CD4-positive, CD25-positive, alpha-beta regulatory T cell (primary cell): Measurements from ENCODE around the gene OR52N5. TPM values are rescaled to one million over a fixed set of nuclear protein-coding genes. Genes with fewer than 3 reads are reported as not detected.

Experiments
- ATAC-seq, 2 donors: fragments of 150-1000 bp; cut with Tn5 transposase; one replicate each; pipeline ENCODE4 v1.10.0; 2021; ENCODE audit warnings: low read depth in 2 of 2, moderate number of reproducible peaks in 2 of 2, moderate library complexity in 1 of 2
- DNase-seq, 3 donors: peaks; one replicate each; pipeline versions ENCODE4 v3.0.0 to v3.0.0-alpha.2; 2012 to 2022; ENCODE audit warnings: mixed read lengths in 1 of 3
- H3K27ac ChIP-seq: one replicate; pipeline ENCODE4 v1.7.0; 2013; ENCODE audit warnings: mild to moderate bottlenecking, low read length; ENCODE audit not compliant: insufficient read depth, poor library complexity, severe bottlenecking
- H3K27me3 ChIP-seq: one replicate; pipeline ENCODE4 v1.7.0; 2013; ENCODE audit warnings: low read length; ENCODE audit not compliant: control insufficient read depth, insufficient read depth
- H3K36me3 ChIP-seq: one replicate; pipeline ENCODE4 v1.7.0; 2013; ENCODE audit warnings: mild to moderate bottlenecking, low read length, moderate library complexity; ENCODE audit not compliant: control insufficient read depth, insufficient read depth
- H3K4me1 ChIP-seq: 2 replicates; pipeline ENCODE4 v1.7.0; 2013; ENCODE audit warnings: mild to moderate bottlenecking, low read length; ENCODE audit not compliant: insufficient read depth, control insufficient read depth, poor library complexity, severe bottlenecking
- H3K4me3 ChIP-seq: one replicate; pipeline ENCODE4 v1.7.0; 2013; ENCODE audit warnings: low read depth, mild to moderate bottlenecking, low read length, moderate library complexity
- H3K9me3 ChIP-seq, 2 experiments: 1 replicate in 1 of 2; 2 replicates in 1 of 2; pipeline ENCODE4 v1.7.0; 2013; ENCODE audit warnings: low read length in 2 of 2, mild to moderate bottlenecking in 1 of 2, moderate library complexity in 1 of 2; ENCODE audit not compliant: control insufficient read depth in 2 of 2
- H3K27ac Mint-ChIP-seq, 3 donors: one replicate each; pipeline ENCODE4 v1.8.0; 2020 to 2022; ENCODE audit warnings: mild to moderate bottlenecking in 3 of 3, mixed read lengths in 3 of 3, moderate library complexity in 2 of 3
- H3K27me3 Mint-ChIP-seq: one replicate; pipeline ENCODE4 v1.8.0; 2022; ENCODE audit warnings: mild to moderate bottlenecking, mixed read lengths
- H3K36me3 Mint-ChIP-seq: one replicate; pipeline ENCODE4 v1.8.0; 2020; ENCODE audit warnings: mixed read lengths
- H3K4me1 Mint-ChIP-seq, 4 donors: one replicate each; pipeline ENCODE4 v1.8.0; 2020 to 2022; ENCODE audit warnings: mixed read lengths in 4 of 4, mild to moderate bottlenecking in 1 of 4
- H3K4me3 Mint-ChIP-seq, 4 donors: one replicate each; pipeline ENCODE4 v1.8.0; 2020 to 2022; ENCODE audit warnings: mild to moderate bottlenecking in 4 of 4, mixed read lengths in 4 of 4, moderate library complexity in 3 of 4
- H3K9me3 Mint-ChIP-seq, 7 donors: one replicate each; pipeline ENCODE4 v1.8.0; 2020 to 2022; ENCODE audit warnings: mixed read lengths in 7 of 7, mild to moderate bottlenecking in 3 of 7, moderate library complexity in 2 of 7
- polyA plus RNA-seq, 4 donors: library from polyadenylated mRNA; unstranded; fragments of 300-500 nt; fragmentation: Illumina TruSeq; gene quantifications; one replicate each; pipeline ENCODE4 v1.2.3, GENCODE V29; 2021
- total RNA-seq: library from RNA; stranded (reverse); gene quantifications from one replicate; pipeline ENCODE4 v1.2.3, GENCODE V29; 2022

The OR52N5 gene
- total and polyA plus RNA-seq, 5 donors from 2014 or later: not detected

DNA sequence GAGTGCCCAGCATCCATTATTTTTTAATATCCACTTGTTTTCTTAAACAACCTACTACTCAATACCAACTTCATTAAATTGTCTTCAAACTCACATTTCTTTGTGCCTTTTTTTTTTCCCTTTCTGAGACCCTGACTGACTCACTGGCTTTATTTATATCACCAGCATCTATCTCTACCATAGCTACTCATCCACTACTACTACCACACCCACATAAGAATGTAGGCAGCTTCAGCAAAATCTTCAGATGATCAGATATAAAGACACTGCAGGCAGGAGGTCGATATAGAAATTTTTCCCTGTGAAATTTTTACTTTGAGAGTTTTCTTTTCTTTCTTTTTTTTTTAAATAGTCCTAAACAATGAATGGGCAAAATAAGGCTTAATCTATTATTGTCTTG lies 44.7 kb downstream of the OR52N5 start:
- ATAC-seq: no peak
- no peak for DNase-seq
- H3K9me3 Mint-ChIP-seq: peaks cover 0 to 34% (median 4%) of the 10 kb centered on the region in 7 donors
- Histone ChIP-seq H3K4me1 (no peaks in the 10 kb centered on the region), H3K27me3 (no peaks in the 10 kb centered on the region), H3K36me3 (no peaks in the 10 kb centered on the region), H3K27ac (no peak overlapping the region), H3K4me3 (no peak overlapping the region), H3K9me3 (peaks cover 6 to 9% of the 10 kb centered on the region in 2 experiments)
- peaks cover 29% of the 10 kb centered on the region for H3K36me3 Mint-ChIP-seq
- no peak overlapping the region for H3K27ac Mint-ChIP-seq
- H3K4me3 Mint-ChIP-seq: no peak overlapping the region
- H3K4me1 Mint-ChIP-seq: no peaks in the 10 kb centered on the region
- no peaks in the 10 kb centered on the region for H3K27me3 Mint-ChIP-seq

DNA sequence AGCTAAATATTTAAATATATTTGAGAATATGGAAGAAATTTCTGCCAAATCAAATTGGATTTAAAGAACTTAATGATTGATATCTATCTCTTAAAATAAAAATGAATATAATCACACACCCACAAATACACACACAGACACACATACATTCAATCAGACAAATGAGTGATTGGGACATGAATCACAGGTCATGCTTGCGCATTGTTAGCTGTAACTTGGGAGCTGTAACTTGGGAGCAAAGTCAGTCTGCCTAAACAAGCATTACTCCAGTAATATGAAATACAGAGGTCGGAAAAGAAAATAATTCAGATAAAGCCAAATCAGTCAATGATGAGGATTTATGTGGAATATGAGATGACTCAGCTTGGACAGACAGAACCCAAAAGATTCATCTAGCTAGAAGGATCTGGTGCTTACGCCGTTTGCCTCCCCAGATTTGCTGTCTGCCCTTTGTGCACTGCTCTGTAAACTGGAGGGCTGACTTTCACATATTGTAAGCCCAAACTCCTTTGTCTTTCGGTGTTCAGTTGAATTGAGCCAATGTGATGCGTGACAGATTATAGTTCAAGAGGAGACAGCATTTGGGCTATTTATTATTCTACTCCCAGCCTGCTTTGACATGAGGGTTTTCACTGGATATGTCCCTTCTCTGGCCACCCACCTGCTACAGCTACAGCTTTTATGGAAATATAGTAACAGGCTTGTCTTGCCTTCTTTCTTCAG lies 45.3 kb downstream of the OR52N5 start:
- H3K27me3 ChIP-seq: no peaks in the 10 kb centered on the region
- no peak overlapping the region for H3K4me3 Mint-ChIP-seq
- ATAC-seq (no peak), DNase-seq (no peak)
- no peaks in the 10 kb centered on the region for H3K4me1 ChIP-seq
- H3K36me3 Mint-ChIP-seq: peaks cover 29% of the 10 kb centered on the region
- no peaks in the 10 kb centered on the region for H3K36me3 ChIP-seq
- H3K9me3 Mint-ChIP-seq: peaks cover 0 to 28% (median 4%) of the 10 kb centered on the region in 7 donors
- peaks cover 6% of the 10 kb centered on the region in 2 experiments for H3K9me3 ChIP-seq
- no peak overlapping the region for H3K4me3 ChIP-seq
- H3K27ac Mint-ChIP-seq: no peak overlapping the region
- H3K27ac ChIP-seq: no peak overlapping the region
- no peaks in the 10 kb centered on the region for H3K4me1 Mint-ChIP-seq
- H3K27me3 Mint-ChIP-seq: no peaks in the 10 kb centered on the region

DNA sequence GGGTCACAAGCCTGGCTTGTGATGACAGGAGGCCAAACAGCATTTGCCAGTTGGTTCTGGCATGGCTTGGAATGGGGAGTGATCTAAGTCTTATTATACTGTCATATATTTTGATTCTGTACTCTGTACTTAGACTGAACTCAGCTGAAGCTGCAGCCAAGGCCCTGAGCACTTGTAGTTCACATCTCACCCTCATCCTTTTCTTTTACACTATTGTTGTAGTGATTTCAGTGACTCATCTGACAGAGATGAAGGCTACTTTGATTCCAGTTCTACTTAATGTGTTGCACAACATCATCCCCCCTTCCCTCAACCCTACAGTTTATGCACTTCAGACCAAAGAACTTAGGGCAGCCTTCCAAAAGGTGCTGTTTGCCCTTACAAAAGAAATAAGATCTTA lies 46.1 kb downstream of the OR52N5 start:
- Histone ChIP-seq H3K27ac (no peak overlapping the region), H3K4me1 (no peaks in the 10 kb centered on the region), H3K9me3 (peaks cover 3 to 6% of the 10 kb centered on the region in 2 experiments), H3K4me3 (no peak overlapping the region), H3K36me3 (no peaks in the 10 kb centered on the region), H3K27me3 (no peaks in the 10 kb centered on the region)
- peaks cover 29% of the 10 kb centered on the region for H3K36me3 Mint-ChIP-seq
- H3K27ac Mint-ChIP-seq: no peak overlapping the region
- H3K4me1 Mint-ChIP-seq: no peaks in the 10 kb centered on the region
- H3K9me3 Mint-ChIP-seq: peaks cover 0 to 23% (median 4%) of the 10 kb centered on the region in 7 donors
- ATAC-seq: no peak
- no peaks in the 10 kb centered on the region for H3K27me3 Mint-ChIP-seq
- H3K4me3 Mint-ChIP-seq: no peak overlapping the region
- no peak for DNase-seq

DNA sequence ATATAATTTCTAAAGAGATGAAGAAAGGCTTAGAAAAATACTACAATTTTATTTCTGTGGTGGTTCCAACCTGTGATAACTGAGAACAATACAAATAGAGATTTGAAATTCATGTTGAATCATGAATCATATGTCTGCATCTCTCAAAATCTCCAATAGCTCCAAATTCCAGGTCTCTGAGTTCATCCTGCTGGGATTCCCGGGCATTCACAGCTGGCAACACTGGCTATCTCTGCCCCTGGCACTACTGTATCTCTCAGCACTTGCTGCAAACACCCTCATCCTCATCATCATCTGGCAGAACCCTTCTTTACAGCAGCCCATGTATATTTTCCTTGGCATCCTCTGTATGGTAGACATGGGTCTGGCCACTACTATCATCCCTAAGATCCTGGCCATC lies 46.8 kb downstream of the OR52N5 start, which contains the start of gene OR56B1:
TSS of gene OR56B1 (plus strand) at position 53 of the 400 bp plus-strand sequence. CDS start at position 122, 69 bp downstream.
- Mint-ChIP-seq H3K27ac (no peak within 1 kb of the TSS), H3K9me3 (peaks cover 0 to 16% (median 1%) of the 10 kb centered on the region in 7 donors), H3K36me3 (peaks cover 29% of the 10 kb centered on the region), H3K4me1 (no peaks in the 10 kb centered on the region), H3K27me3 (no peaks in the 10 kb centered on the region), H3K4me3 (no peak within 1 kb of the TSS)
- no peak for ATAC-seq
- Histone ChIP-seq H3K4me3 (no peak within 1 kb of the TSS), H3K27ac (no peak within 1 kb of the TSS), H3K36me3 (no peaks in the 10 kb centered on the region), H3K4me1 (no peaks in the 10 kb centered on the region), H3K27me3 (no peaks in the 10 kb centered on the region), H3K9me3 (peaks cover 0 to 1% of the 10 kb centered on the region in 2 experiments)
- DNase-seq: no peak

DNA sequence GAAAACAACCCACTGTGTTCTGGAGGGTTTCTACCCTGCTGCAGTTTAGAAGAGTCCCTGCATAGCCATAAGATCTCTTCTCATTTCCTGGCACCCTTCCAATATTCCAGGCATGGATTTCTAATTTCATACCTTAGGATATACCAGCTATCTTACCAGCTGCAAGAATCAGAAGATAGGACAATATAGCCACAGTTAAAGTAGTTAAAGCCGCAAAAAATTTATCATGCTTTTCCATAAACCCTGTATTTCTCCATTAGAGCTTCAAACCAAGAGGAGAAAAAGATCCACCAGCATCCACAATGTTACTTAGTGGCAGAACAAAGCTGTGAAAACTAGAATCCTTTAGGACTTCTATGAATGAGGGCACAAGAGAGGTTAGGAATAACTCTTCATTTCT lies 55.5 kb downstream of the OR52N5 start:
- Histone ChIP-seq H3K4me3 (no peak overlapping the region), H3K27me3 (no peaks in the 10 kb centered on the region), H3K9me3 (no peaks in the 10 kb centered on the region), H3K27ac (no peak overlapping the region), H3K4me1 (no peaks in the 10 kb centered on the region), H3K36me3 (no peaks in the 10 kb centered on the region)
- Mint-ChIP-seq H3K4me3 (no peak overlapping the region), H3K4me1 (no peaks in the 10 kb centered on the region), H3K9me3 (peaks cover 0 to 2% (median 0%) of the 10 kb centered on the region in 7 donors), H3K36me3 (peaks cover 7% of the 10 kb centered on the region), H3K27me3 (peaks cover 4% of the 10 kb centered on the region), H3K27ac (no peak overlapping the region)
- DNase-seq (no peak), ATAC-seq (no peak)

DNA sequence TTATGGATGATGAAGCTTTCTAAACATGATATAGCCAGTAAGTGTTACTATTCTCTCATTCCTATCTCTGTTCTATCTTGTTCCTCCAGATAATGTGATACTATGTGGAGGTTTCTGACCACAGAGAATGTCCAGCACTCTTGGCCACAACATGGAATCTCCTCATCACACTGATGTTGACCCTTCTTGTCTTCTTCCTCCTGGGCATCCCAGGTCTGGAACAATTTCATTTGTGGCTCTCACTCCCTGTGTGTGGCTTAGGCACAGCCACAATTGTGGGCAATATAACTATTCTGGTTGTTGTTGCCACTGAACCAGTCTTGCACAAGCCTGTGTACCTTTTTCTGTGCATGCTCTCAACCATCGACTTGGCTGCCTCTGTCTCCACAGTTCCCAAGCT lies 56.8 kb downstream of the OR52N5 start:
- Histone ChIP-seq H3K4me1 (no peaks in the 10 kb centered on the region), H3K9me3 (no peaks in the 10 kb centered on the region), H3K27ac (no peak overlapping the region), H3K4me3 (no peak overlapping the region), H3K36me3 (no peaks in the 10 kb centered on the region), H3K27me3 (no peaks in the 10 kb centered on the region)
- H3K27ac Mint-ChIP-seq: no peak overlapping the region
- ATAC-seq (no peak), DNase-seq (no peak)
- H3K4me3 Mint-ChIP-seq: no peak overlapping the region
- H3K27me3 Mint-ChIP-seq: peaks cover 4% of the 10 kb centered on the region
- peaks cover 0 to 2% (median 0%) of the 10 kb centered on the region in 7 donors for H3K9me3 Mint-ChIP-seq
- no peaks in the 10 kb centered on the region for H3K4me1 Mint-ChIP-seq
- peaks cover 7% of the 10 kb centered on the region for H3K36me3 Mint-ChIP-seq

Other genes with a start within 250 kb of the OR52N5 start
- 0.37 TPM for gene OR52H1, start 234.8 kb downstream of the OR52N5 start, total RNA-seq
- gene OR52H1, start 234.8 kb downstream of the OR52N5 start, polyA plus RNA-seq: not detected
- gene OR52B6, start 202.5 kb downstream of the OR52N5 start, total RNA-seq: not detected
- not detected for gene OR52B6, start 202.5 kb downstream of the OR52N5 start, polyA plus RNA-seq
- not detected for gene TRIM6, start 186.7 kb downstream of the OR52N5 start, total RNA-seq
- under 1 TPM in 1 of 4 donors, not detected in 3; 0.91 TPM for gene TRIM6, start 186.7 kb downstream of the OR52N5 start, polyA plus RNA-seq
- gene TRIM34, start 158.4 kb downstream of the OR52N5 start, total RNA-seq: 9.8 TPM
- 10 to 100 TPM; 17.5 to 21.3 (median 19.5) TPM for gene TRIM34, start 158.4 kb downstream of the OR52N5 start, polyA plus RNA-seq
- gene TRIM5, start 98.3 kb downstream of the OR52N5 start, total RNA-seq: 15.2 TPM
- 1 to 10 TPM; 6.0 to 7.7 (median 7.5) TPM for gene TRIM5, start 98.3 kb downstream of the OR52N5 start, polyA plus RNA-seq
- 378 TPM for gene TRIM22, start 93.6 kb downstream of the OR52N5 start, total RNA-seq
- 100 to 1,000 TPM; 233 to 336 (median 250) TPM for gene TRIM22, start 93.6 kb downstream of the OR52N5 start, polyA plus RNA-seq
- gene OR56B1, start 46.9 kb downstream of the OR52N5 start, total RNA-seq: not detected
- under 1 TPM in 1 of 4 donors, not detected in 3; 0.09 TPM for gene OR56B1, start 46.9 kb downstream of the OR52N5 start, polyA plus RNA-seq
- gene OR52N4, start 29.1 kb downstream of the OR52N5 start, total RNA-seq: 1.6 TPM
- gene OR52N4, start 29.1 kb downstream of the OR52N5 start, polyA plus RNA-seq: 1 to 10 TPM in 2 of 4 donors, under 1 TPM in 1, not detected in 1; 0.79 to 2.7 (median 1.3) TPM
- gene OR52N1, start 7.9 kb upstream of the OR52N5 start, total RNA-seq: not detected
- gene OR52N1, start 7.9 kb upstream of the OR52N5 start, polyA plus RNA-seq: not detected
- gene OR52N2, start 25.6 kb upstream of the OR52N5 start, total RNA-seq: not detected
- not detected for gene OR52N2, start 25.6 kb upstream of the OR52N5 start, polyA plus RNA-seq
- not detected for gene OR52E6, start 58.5 kb upstream of the OR52N5 start, total RNA-seq
- gene OR52E6, start 58.5 kb upstream of the OR52N5 start, polyA plus RNA-seq: not detected
- not detected for gene OR52E8, start 74.3 kb upstream of the OR52N5 start, total RNA-seq
- gene OR52E8, start 74.3 kb upstream of the OR52N5 start, polyA plus RNA-seq: not detected
- not detected for gene OR52E4, start 97.3 kb upstream of the OR52N5 start, total RNA-seq
- gene OR52E4, start 97.3 kb upstream of the OR52N5 start, polyA plus RNA-seq: not detected
- gene OR52E5, start 109.9 kb upstream of the OR52N5 start, total RNA-seq: not detected
- not detected for gene OR52E5, start 109.9 kb upstream of the OR52N5 start, polyA plus RNA-seq
- gene OR56A3, start 158.9 kb upstream of the OR52N5 start, total RNA-seq: not detected
- not detected for gene OR56A3, start 158.9 kb upstream of the OR52N5 start, polyA plus RNA-seq
- gene OR56A5, start 185.1 kb upstream of the OR52N5 start, total RNA-seq: not detected
- not detected for gene OR56A5, start 185.1 kb upstream of the OR52N5 start, polyA plus RNA-seq
- gene OR52L1, start 203.6 kb upstream of the OR52N5 start, total RNA-seq: not detected
- gene OR52L1, start 203.6 kb upstream of the OR52N5 start, polyA plus RNA-seq: not detected
- gene OR56A4, start 223.6 kb upstream of the OR52N5 start, total RNA-seq: not detected
- not detected for gene OR56A4, start 223.6 kb upstream of the OR52N5 start, polyA plus RNA-seq
- not detected for gene OR56A1, start 247.4 kb upstream of the OR52N5 start, total RNA-seq
- gene OR56A1, start 247.4 kb upstream of the OR52N5 start, polyA plus RNA-seq: not detected